NCI-H748 (cell line): Measurements from ENCODE around the gene SCLT1.

Experiments
- DNase-seq: peaks from one replicate; lab custom pipeline; 2025; ENCODE audit not compliant: unreplicated experiment; lab: John Stamatoyannopoulos, UW

SCLT1 gene

DNA sequence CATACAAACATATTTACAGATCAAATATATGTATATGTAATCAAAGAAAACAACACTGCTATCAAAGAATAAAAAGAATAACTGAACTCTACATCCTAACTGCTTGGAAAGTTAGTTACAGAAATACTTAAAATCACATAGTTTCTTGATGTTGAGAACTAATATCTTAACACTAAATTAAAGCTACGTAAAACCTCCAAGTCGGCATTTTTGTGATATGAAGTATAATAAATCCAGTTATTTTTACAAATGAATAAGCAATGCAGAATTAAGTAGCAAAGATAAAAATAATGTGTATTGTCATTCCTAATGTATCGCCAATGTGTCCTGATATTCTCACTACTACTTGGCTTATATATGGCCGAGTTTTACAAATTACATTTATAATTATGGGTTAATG is 215.4 kb downstream of the SCLT1 start:
- no peak for DNase-seq

DNA sequence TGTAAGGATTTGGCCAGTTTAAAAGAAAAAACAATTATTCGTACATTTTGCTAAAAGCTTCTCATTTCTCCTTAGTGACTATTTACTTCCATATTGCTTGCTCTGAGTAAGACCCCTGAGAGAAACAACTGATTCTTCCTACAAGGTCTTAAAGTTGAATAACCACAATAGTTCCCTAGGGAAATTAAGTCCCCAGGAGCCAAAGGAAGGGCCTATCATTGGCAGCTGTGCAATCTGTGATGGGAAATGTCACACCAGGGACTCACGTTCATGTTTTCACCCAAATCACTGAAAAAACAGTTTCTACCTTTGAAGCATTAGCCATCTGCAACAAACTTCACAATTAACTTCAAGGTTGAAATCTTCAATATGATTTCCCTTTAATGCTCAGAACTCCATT is 217.1 kb downstream of the SCLT1 start:
- no peak for DNase-seq

DNA sequence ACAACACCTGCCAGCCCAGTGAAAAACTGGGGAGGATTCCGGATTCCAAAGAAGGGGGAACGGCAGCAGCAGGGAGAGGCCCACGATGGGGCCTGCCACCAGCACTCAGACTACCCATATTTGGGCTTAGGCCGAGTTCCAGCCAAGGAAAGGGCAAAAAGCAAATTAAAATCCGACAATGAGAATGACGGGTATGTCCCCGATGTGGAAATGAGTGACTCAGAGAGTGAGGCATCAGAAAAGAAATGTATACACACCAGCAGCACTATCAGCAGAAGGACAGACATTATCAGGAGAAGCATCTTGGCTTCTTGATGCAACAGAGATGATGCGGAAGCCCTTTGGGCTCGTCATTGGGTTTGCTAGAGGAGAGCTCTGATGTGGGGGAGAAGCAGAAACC is 221.4 kb downstream of the SCLT1 start:
- no peak for DNase-seq

DNA sequence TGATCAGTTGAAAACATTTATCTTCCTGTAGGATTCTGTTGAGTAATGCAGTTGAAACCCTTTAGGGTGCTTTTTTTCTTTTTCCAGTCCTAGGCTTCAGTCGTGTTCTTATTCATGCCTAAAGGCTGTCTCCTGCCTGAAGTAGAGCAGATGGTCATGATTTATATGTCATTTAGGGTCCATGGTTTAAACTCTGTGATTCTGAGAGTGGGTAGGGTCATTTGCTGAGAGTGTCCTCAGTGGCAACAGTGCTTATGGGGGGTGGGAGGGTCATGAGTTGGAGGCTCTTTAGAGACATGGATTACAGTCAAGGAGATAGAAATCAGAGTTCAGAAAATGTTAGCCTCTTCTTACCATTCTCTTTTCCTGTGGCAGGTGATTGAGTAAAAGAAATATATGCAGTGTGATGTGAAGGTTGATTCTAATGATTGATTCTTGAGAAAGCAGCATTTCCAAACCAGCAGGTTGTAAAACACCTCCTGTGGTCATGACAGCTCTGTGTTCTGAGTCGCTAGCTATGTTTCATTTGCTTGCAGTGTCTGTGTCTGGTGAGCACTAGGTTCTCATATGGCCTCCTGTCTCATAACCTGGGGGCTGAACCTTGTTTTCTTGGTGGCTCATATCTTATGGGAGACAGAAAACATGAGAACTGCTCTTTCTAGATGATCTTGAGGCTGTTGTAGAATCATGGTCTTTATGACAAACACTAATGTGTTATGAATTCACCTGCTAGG is 223.4 kb downstream of the SCLT1 start:
- no peak for DNase-seq

DNA sequence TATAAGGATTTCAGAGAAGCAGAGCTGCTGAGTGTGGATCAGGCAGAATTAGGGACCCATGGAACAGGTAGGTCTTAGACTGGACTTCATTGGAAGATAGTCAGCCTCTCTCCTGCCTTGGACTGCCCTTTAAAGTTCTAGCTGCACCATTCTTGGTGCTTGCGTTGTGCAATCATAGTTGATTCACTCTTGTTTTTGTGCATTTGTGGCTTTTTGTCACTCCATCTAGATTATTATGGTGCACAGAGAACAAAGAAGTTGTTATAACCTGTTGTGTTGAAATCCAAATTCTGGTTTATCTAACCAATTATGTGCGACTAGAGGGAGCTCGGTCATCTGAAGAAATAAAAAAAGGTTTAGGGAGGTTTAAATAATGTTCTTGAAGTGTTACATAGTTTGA is 224.6 kb downstream of the SCLT1 start:
- no peak for DNase-seq

DNA sequence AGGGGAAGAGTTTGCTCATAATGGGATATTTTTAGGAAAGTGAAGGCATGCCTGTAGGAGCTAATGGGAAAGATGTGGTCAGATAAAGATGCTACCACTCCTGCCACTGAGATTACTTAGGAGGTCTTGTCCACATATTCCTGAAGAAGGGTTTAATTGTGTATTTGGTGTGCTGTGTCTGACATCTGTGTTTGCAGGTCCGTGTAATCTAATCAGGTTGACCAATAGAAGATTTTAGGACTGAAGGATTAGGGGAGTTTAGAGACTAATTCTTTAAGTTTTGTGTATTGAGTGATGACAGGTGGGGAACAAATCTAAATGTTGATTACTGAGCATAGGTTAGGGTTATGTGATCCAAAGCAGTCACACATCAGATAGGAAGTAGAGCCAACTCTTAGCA is 226.6 kb downstream of the SCLT1 start:
- DNase-seq: no peak

DNA sequence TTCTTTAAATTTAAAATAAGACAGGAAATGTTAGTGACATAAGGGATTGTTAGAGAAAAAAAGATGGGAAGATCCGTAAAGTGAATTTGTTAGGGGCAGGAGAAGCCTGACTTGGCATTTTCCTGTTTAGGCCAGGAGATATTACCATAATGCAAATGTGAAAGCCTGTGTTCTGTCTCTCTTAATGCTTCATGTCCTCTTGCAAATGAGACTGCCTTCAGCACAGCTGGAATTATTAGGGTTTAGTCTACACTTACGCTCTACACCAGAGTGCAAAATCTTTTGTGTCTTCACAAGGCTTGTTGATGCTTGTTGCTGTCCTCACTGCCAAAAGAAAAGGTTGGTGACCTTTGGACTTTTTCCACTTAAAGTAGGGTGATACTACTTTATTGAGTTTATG is 227.1 kb downstream of the SCLT1 start:
- no peak for DNase-seq

DNA sequence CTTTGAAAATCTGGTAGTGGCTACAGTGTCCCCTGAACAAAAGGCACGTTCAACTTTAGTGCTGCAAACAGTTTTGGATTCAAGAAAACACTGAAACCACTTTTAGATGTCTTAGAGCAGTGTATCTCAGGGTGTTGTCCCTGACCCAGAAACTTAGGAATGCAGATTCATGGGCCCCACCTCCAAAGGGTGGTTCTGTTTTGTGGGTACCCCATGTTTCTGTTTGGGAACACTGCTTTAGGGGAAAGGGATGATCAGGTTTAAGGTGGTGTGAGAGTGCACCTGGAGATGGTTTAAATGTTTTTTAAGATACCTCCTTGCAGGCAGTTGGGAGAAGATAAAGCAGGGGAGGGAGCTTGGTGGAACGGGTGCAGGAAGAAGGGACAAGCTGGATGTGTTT is 228.2 kb downstream of the SCLT1 start:
- no peak for DNase-seq

DNA sequence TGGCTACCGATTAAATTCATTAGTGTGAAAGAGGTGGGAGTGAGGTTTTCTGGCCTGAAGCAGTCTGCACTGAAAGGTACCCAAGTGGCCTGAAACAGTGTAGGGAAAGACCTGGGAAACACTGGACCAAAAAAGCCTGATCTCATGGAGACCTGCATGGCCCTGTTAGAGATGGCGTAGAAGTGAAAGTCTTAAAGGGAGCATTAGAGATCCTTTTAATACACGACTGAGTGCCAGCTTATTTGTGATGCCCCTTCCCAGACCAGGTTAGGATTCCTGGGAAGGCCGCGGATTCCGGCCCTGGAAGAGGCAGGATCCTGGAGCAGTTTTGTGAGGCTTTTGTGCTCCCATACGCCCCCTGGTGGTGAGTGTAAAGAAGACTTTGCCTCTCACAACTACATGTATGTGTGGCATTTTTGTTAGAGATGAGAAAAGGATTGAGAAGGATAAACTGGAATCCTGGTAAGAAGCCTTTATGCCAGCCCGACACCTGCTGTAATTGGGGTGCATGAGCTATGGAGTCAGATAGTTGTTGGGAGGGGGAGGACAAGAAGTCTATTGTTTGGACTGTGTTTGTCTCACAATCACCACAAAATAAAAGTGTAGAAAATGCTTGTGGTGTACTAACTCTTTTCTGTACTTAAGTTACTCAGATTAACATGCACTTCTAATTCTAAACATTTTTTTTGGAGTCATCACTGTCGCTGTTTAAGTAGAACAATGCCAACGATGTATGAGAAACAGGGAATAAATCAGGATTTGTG is 229.8 kb downstream of the SCLT1 start:
- DNase-seq: peak; percentile 62

DNA sequence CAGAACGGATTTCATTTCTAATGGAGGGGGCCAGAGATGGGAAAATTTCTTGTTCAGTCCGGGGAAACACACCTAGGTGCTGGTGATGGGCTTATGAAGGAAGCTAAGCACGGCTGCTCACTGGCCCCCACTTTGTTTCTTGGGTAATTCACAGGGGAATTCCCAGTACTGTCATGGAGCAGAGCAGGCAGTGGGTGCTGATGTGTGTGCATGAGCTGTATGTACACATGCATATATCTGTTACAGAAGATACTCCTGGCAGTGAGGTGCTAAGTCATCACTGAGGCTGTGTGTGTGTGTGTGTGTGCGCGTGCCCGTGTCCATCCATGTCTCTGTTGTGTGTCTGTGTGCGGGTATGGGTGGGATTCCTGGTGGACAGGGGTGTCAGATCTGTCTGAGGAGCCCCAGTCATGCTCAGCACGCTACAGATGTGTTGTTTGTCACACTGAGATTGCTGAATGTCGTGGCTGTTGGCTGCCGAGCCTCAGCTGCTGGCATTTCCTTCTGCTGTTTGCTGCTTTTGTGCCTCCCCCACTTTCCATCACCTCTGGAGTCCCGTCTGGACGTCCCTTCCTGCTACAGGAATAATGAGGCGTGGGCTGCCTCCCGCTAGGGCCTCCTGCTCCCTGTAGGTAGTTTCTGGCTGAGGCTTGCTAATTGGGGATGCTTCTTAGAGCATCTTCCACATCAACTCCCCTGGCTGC is 230.6 kb downstream of the SCLT1 start:
- DNase-seq: no peak

DNA sequence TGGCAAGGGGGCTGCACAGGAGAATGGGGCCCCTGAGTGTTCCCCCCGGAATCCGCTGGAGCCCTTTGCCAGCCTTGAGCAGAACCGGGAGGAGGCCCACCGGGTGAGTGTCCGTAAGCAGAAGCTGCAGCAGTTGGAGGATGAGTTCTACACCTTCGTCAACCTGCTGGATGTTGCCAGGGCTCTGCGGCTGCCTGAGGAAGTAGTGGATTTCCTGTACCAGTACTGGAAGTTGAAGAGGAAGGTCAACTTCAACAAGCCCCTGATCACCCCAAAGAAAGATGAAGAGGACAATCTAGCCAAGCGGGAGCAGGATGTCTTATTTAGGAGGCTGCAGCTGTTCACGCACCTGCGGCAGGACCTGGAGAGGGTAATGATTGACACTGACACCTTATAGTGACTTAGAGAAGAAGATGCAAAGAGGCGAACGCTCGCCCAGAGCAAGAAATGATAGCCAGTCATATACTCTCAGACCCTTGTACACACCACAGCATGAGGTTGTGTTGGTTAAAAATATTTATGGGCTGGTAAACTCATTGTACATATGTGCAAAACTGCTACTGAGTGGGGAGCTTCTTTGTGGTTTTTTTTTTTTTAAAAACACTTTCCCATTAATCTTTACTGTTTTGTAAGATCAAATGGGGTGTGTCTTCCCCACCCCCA is 231.4 kb downstream of the SCLT1 start:
- DNase-seq: no peak

DNA sequence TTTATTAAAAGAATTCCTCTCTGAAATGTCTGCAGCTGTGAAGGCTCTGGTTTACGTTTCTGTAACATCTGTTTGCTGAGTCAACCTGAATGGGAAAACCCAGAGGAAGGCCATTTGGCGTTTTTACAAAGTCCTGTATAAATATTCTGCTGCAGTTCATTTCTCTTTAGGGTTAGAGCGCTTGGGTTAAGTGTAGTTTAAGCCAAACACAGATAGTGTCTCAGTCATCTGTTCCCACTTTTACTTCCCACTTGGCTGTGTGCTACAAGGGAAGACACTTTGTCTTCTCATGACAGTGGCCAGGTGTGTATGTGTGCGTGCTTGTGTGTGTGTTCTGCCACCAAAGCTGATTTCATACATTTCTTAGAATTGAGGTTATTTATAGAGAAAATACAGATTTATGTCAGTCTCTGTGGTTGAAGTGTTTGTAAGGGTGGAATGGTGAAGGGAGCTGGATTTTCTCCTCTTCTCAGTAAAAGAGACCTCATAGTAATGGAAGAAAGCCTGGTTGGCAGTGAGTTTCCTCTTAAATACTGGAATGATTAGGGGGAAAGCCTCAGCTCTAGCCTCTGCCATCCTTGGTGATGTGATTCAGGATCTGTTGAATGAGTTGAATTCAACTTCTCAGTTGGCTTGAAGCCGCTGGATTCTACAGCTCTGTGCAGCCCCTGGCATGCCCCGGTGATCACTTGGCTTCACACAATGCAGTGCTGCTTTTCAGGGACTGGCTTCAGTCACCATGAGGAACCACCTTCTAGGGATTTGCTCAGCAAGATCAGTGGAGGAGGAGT is 233.3 kb downstream of the SCLT1 start:
- DNase-seq: no peak

DNA sequence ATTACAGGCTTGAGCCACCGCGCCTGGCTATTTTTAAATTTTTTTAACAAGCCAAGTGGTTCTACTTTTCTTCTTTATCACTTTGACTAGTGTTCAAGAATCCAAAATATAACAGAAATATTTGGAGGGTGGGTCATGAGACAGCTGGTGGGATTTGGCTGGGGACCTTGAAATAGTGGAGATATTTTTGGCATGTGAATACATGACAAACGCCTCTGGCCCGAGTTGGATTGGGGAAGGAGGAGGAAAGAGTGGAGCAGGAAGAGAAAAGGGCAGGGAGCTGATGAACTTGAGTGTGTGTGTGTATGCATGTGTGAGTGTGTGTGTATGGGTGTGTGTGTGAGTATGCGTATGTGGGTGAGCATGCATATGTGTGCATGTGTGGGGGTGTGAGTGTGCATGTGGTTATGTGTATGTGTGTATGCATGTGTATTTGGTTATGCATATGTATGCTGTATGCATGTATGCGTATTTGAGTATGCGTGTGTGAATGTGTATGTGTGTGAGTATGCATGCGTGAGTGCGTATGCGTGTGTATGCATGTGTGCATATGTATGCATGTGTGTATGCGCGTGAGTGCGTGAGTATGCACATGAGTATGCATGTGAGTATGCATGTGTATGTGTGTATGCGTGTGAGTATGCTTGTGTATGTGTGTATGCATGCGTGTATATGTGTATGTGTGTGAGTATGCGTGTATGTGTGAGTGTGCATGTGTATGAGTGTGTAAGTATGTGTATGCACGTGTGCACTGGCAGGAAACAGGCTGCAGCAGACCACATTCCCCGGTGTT is 234.3 kb downstream of the SCLT1 start:
- DNase-seq: no peak

DNA sequence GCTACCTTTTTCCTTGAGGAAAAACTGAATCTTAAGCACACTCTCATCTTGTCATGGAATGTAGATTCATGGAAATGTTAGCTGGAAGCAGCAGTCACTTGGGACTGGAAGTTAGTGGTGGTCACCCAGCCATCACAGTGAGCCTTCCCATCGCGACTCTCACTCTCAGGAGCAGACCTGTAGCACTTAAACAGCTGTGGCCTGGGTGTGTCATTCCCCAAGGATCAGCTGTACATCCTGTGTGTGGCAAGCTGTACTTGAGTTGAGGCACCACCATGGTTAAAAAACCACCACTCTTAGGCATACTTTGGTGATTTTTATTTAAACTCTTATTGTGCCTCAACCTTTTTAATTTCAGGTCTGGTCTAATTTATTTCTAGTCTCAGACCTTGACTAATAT is 237.1 kb downstream of the SCLT1 start:
- no peak for DNase-seq

DNA sequence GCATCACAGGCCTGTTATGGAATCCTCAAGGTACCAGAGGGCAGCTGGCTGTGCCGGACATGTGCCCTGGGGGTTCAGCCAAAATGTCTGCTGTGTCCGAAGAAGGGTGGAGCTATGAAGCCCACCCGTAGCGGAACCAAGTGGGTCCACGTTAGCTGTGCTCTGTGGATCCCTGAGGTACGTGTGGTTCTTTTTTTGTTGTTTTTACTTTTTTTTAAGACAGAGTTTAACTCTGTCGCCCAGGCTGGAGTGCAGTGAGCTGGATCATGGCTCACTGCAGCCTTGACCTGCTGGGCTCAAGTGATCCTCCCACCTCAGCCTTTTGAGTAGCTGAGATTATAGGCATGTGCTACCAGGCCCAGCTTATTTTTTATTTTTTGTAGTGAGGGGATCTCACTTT is 237.7 kb downstream of the SCLT1 start:
- DNase-seq: no peak

DNA sequence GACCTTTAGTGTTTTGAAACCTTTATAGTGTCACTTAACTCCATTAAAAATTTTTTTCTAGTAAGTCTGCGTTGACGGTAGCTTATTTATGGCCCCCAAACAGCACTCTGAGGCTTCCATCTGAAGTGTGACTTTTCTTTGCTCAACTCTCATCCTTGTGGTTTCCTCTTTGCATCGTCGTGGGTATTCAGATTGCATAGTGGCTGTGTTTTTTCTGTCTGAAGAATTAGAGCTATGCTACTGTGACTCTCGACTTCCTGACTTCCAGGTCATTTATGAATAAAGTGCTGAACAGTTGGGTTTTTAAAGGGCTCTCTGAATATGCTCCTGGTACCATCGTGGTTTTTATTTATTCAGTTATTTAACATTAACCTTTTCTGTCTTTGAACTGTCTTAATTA is 238.9 kb downstream of the SCLT1 start:
- no peak for DNase-seq

DNA sequence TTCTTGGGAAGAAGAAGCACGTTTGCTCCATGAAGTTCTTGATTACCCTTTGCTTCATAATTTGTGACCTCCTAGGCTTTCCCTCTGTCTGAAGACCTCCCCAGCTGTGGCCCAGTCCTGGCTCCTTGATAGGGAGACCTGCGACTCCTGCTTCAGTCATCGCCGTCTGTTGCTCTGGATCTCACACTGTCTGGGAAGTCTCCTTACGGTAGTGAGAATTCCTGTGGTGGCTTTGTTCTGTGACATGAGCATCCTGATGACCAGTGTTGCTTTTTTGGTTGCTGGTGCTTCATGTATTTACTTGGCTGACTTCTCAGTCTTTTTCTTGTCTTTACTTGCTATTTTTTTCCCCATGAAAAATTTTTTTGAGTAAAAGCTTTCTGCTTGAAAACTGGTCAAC is 239.6 kb downstream of the SCLT1 start:
- DNase-seq: no peak

DNA sequence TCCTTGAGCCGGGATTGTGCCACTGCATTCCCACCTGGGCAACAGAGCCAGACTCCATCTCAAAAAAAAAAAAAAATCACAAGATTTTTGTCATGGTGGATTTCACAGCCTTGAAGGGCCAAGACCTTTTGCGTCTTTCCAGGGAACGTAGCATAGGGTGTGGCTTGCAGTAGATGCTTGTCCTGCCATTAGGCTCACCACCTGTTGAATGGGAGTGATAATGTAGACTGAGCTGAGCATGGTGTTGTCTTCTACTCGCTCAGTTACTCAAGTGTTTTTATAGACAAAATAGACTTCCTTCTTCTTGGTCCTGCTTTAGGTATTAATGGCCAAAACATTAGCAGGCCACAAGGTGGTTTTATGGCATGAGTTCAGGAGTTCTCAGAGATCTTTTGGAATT is 243.1 kb downstream of the SCLT1 start:
- DNase-seq: no peak

DNA sequence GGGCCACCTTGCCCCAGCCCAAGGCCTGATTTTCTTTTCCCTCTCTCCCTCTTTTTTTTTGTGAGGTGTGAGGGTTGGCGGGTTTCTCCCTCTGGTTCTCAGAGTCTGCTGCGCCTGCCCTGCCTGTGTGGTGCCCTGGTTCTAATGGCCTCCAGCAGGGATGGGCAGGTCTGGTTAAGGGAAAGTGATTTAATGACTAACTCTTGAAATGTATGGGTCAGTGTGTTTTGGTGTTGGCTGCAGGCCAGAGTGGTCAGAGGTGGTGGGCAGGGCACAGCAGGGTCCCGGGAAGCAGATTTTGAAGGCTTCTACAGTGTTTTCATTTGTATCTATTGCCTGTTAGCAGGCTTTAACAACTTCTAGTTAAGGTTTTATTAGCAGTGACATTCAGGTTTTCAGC is 244.9 kb downstream of the SCLT1 start:
- DNase-seq: no peak

DNA sequence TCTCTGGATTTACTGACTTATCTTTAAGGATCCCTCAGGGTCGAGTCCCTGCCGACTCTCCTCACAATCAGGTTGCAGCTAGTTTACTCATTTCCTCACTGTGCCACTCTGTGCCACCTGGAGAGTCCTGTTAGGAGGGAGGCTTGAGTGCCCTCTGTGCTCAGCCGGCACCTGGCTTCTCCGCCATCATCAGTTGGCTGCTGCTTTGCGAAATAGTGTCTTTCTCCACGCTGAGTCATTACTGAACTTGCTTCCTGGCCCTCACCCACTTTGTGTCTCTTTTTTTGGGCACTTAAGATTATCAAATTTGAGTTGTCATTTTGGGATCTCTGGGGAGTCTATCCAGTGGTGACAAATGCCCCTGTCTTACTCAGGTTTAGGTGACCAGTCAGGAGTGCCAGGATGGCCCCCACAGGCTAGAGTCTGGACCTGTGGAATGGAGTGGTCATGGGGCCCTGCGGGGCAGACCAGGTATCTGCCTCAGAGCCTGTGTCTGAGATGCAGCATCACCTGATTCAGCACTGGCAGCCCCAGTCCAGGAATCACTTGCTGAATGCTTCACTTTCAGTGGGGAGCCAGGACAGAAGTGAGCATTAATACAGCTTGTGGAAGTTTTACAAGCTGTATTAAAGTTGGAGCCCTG is 246.1 kb downstream of the SCLT1 start:
- no peak for DNase-seq
